Stimulated activated memory B cell treated with anti-CD40 and anti-IgM and Interleukin-4, amounts not matched to agents 10 μg/mL and 1 μg/mL and 100 μg/mL, for 72 hours (primary cell): ENCODE measurements around the gene RHBDD3.
"Not testable (repeated sequence)": the region's sequence is repeated elsewhere in the genome, so short reads cannot be mapped to it uniquely, and the experiment has no call there.

Experiments used
- ATAC-seq: fragments of 150-1000 bp; cut with Tn5 transposase; 2 replicates; pipeline ENCODE4 v1.10.0; 2021
- H3K27ac Mint-ChIP-seq: one replicate; pipeline ENCODE4 v1.8.0; 2022; ENCODE audit warnings: mild to moderate bottlenecking, mixed read lengths
- H3K27me3 Mint-ChIP-seq: one replicate; pipeline ENCODE4 v1.8.0; 2022; ENCODE audit warnings: mixed read lengths
- H3K36me3 Mint-ChIP-seq: one replicate; pipeline ENCODE4 v1.8.0; 2022; ENCODE audit warnings: mixed read lengths
- H3K4me1 Mint-ChIP-seq: one replicate; pipeline ENCODE4 v1.8.0; 2022; ENCODE audit warnings: mixed read lengths
- H3K4me3 Mint-ChIP-seq: one replicate; pipeline ENCODE4 v1.8.0; 2022; ENCODE audit warnings: mild to moderate bottlenecking, moderate library complexity, mixed read lengths
- H3K9me3 Mint-ChIP-seq: one replicate; pipeline ENCODE4 v1.8.0; 2022; ENCODE audit warnings: mixed read lengths

The RHBDD3 gene

GRCh38 chr22:29251981-29252911 is 15.5 kb downstream of the RHBDD3 start:
- Mint-ChIP-seq H3K27me3 (peaks cover 24% of the 10 kb centered on the region), H3K27ac (no peak overlapping the region), H3K4me1 (no peaks in the 10 kb centered on the region), H3K4me3 (no peak overlapping the region), H3K36me3 (no peaks in the 10 kb centered on the region), H3K9me3 (no peaks in the 10 kb centered on the region)
- ATAC-seq, result no peak

DNA sequence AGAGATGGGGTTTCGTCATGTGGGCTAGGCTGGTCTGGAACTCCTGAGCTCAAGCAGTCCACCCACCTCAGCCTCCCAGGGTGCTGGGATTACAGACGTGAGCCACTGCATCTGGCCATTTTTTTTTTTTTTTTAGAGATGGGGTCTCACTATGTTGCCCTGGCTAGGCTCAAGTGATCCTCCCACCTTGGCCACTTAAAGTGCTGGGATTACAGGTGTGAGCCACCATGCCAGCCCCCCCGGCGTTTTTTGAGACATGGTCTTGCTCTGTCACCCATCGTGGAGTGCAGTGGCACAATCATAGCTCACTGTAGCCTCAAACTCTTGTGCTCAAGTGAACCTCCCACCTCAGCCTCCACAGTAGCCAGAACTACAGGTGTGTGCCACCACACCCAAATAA is 16.5 kb downstream of the RHBDD3 start:
- Mint-ChIP-seq H3K27me3 (peaks cover 24% of the 10 kb centered on the region), H3K36me3 (no peaks in the 10 kb centered on the region), H3K4me3 (no peak overlapping the region), H3K9me3 (no peaks in the 10 kb centered on the region), H3K4me1 (no peaks in the 10 kb centered on the region), H3K27ac (no peak overlapping the region)
- ATAC-seq, result no peak

GRCh38 chr22:29247891-29248290 is 19.9 kb downstream of the RHBDD3 start:
- not testable (repeated sequence) for ATAC-seq, H3K27ac Mint-ChIP-seq, H3K4me1 Mint-ChIP-seq, H3K36me3 Mint-ChIP-seq, H3K9me3 Mint-ChIP-seq, H3K4me3 Mint-ChIP-seq
- H3K27me3 Mint-ChIP-seq, result peaks cover 31% of the 10 kb centered on the region

GRCh38 chr22:29245626-29246385 is 22.0 kb downstream of the RHBDD3 start:
- H3K9me3 Mint-ChIP-seq, result peaks cover 12% of the 10 kb centered on the region
- peaks cover 6% of the 10 kb centered on the region for H3K36me3 Mint-ChIP-seq
- H3K27me3 Mint-ChIP-seq, result peaks cover 47% of the 10 kb centered on the region
- no peak overlapping the region for H3K27ac Mint-ChIP-seq
- peak; percentile 82 for ATAC-seq
- H3K4me3 Mint-ChIP-seq, result no peak overlapping the region
- H3K4me1 Mint-ChIP-seq, result peaks cover 6% of the 10 kb centered on the region

DNA sequence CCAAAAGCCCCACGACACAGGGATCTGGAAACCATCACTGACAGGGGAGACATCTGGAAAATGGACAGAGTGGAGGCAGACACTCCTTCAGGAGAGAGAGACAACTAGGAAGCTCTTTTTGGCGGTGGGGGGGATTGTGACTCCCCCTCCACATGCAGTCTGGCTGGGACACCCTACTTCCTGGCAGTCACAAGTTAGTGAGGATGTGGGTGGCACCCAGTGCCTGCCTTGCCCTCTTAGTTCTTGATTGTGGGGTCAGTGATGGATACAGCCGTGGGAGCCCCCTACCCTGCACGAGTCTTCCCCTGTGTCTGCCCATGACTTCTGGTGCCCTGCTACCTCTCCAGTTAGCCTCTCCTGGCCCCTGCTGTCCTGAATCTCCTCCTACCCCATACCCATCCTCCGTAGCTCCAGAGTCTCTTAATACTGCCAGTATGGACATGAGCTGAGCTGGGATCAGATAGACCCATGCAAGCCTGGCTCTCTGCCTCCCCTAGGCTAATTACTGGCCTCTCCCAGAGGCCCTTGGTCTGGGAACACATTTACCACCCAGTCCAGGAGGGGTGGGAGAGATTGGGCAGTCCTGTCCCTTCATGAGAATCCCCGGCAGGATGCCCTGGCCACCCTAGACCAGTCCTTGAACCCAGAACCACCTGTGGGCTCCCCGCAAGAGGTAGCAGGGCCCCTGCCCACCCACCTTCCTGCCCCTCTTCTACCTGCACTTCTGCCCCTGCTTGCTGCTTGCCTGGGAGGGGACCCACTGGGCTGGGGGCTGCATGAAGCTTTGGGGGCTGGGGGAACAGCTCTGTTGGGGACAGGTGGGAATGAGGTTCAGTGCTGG is 22.8 kb downstream of the RHBDD3 start:
- peaks cover 47% of the 10 kb centered on the region for H3K27me3 Mint-ChIP-seq
- no peak overlapping the region for H3K27ac Mint-ChIP-seq
- peaks cover 6% of the 10 kb centered on the region for H3K36me3 Mint-ChIP-seq
- ATAC-seq, result no peak
- peaks cover 14% of the 10 kb centered on the region for H3K9me3 Mint-ChIP-seq
- H3K4me1 Mint-ChIP-seq, result peaks cover 6% of the 10 kb centered on the region
- no peak overlapping the region for H3K4me3 Mint-ChIP-seq

DNA sequence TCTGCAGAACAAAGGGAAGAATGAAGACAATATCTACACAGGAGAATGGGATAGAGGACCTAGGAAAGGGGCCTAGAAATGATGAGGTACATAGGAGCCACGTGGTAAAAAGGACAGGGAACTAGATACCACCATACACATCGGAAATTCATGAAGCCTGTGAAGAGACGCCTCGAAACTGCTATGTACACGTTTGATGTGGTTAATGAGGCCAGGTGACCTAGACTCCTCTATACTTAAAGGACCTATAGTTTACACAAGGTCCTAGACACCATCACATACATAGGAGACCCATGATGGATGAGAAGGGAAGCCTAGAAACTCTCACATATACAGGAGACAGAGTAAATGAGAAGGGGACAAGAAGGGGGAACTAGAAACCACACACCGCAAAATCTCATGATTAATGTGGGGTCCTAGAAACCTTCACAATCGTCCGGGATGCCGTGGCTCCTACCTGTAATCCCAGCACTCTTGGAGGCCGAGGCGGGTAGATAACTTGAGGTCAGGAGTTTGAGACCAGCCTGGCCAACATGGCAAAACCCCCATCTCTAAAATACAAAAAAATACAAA is 23.8 kb downstream of the RHBDD3 start:
- peaks cover 13% of the 10 kb centered on the region for H3K36me3 Mint-ChIP-seq
- no peak for ATAC-seq
- no peak overlapping the region for H3K27ac Mint-ChIP-seq
- H3K4me1 Mint-ChIP-seq, result peaks cover 6% of the 10 kb centered on the region
- H3K4me3 Mint-ChIP-seq, result no peak overlapping the region
- H3K27me3 Mint-ChIP-seq, result peaks cover 49% of the 10 kb centered on the region
- H3K9me3 Mint-ChIP-seq, result peaks cover 17% of the 10 kb centered on the region

DNA sequence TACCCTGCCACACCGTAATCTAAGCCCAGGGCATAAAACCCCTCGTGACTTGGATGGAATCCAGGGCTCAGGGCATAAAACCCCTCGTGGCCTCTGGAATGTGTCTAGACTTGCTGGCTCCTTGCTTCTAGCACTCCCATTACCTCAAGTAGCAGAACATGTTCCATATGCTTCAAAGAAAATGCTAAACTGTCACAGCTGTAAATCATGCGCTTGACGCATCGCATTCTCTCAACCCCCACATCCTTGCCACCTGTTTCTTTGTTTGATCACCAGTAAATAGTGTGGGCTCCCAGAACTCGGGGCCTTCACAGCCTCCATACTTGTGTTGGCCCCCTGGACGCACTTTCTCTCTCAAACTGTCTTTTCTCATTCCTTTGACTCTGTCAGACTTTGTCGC is 27.3 kb downstream of the RHBDD3 start:
- peaks cover 51% of the 10 kb centered on the region for H3K27me3 Mint-ChIP-seq
- peaks cover 21% of the 10 kb centered on the region for H3K9me3 Mint-ChIP-seq
- peaks cover 16% of the 10 kb centered on the region for H3K36me3 Mint-ChIP-seq
- not testable (repeated sequence) for H3K27ac Mint-ChIP-seq, H3K4me3 Mint-ChIP-seq, ATAC-seq, H3K4me1 Mint-ChIP-seq

DNA sequence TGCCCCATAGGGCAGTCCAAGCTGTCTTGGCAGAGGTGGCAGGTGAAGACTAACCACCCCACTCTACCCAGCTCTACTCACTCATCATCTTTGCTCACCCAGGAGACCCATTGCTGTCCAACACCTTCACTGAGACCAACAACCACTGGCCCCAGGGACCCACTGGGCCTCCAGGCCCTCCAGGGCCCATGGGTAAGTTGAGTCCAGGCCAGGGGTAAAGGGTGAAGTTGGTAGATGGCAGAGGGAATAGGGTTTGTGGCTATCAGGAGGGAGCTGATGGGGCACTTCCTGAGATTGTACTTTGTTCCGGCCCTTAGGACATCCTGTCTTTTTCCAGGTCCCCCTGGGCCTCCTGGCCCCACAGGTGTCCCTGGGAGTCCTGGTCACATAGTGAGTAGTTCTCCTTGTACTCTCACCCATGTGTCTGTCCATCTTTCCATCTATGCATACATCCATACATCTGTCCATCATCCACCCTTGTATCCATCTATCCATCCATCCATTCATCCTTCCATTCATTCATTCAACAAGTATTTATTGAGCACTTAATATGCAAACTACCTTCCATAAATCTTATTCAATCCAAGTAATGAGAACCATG is 34.4 kb downstream of the RHBDD3 start:
- H3K27ac Mint-ChIP-seq, result no peak overlapping the region
- ATAC-seq, result peak; percentile 13
- H3K36me3 Mint-ChIP-seq, result peaks cover 6% of the 10 kb centered on the region
- peaks cover 7% of the 10 kb centered on the region for H3K9me3 Mint-ChIP-seq
- H3K4me1 Mint-ChIP-seq, result no peaks in the 10 kb centered on the region
- H3K4me3 Mint-ChIP-seq, result no peak overlapping the region
- H3K27me3 Mint-ChIP-seq, result peaks cover 48% of the 10 kb centered on the region

GRCh38 chr22:29231971-29232959 is 35.5 kb downstream of the RHBDD3 start:
- Mint-ChIP-seq H3K27ac (no peak overlapping the region), H3K9me3 (peaks cover 7% of the 10 kb centered on the region), H3K27me3 (peaks cover 48% of the 10 kb centered on the region), H3K4me3 (no peak overlapping the region), H3K36me3 (peaks cover 6% of the 10 kb centered on the region), H3K4me1 (no peaks in the 10 kb centered on the region)
- ATAC-seq, result peak; percentile 48

DNA sequence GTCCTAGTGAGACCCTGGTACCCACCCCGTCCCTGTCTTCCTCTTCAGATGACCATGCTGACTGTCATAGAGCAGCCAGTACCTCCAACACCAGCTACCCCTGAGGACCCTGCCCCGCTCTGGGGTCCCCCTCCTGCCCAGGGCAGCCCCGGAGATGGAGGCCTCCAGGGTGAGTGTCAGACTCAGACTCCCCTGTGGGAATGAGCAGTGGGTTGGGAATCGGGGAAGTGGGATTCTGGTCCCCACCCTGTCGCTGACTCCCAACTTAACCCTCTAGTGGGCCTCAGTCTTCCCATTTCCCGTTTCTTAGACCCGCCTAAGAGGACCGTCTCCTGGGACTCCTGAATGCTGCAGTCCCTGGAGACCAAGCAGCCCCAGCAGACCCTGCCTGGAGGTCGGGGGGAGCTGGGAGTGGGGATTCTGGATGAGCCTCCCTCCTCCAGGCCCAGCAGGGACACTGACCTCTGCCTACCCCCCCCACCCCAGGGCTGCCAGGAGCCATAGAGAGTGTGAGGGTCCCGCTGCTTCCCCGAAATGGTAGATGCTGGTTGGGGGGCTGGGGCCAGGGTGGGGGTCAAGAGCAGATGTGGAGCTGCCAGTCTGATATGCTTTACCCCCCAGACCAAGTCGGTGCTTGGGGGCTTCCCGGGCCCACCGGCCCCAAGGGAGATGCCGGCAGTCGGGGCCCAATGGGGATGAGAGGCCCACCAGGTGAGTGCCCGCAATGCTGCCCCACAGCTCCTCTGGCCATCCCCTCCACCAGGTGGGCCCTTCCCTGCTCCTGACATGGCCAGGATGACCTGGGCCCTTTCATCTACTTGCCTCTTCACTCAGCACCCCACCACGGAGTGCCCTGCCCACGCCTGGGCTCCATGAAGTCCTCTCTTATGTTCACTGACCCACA is 36.6 kb downstream of the RHBDD3 start:
- no peaks in the 10 kb centered on the region for H3K4me1 Mint-ChIP-seq
- peaks cover 7% of the 10 kb centered on the region for H3K9me3 Mint-ChIP-seq
- ATAC-seq, result no peak
- peaks cover 6% of the 10 kb centered on the region for H3K36me3 Mint-ChIP-seq
- no peak overlapping the region for H3K27ac Mint-ChIP-seq
- H3K4me3 Mint-ChIP-seq, result no peak overlapping the region
- H3K27me3 Mint-ChIP-seq, result peaks cover 57% of the 10 kb centered on the region

GRCh38 chr22:29226351-29226981 is 41.3 kb downstream of the RHBDD3 start:
- H3K27ac Mint-ChIP-seq, result no peak overlapping the region
- ATAC-seq, result no peak
- peaks cover 57% of the 10 kb centered on the region for H3K27me3 Mint-ChIP-seq
- no peaks in the 10 kb centered on the region for H3K4me1 Mint-ChIP-seq
- H3K9me3 Mint-ChIP-seq, result no peaks in the 10 kb centered on the region
- H3K4me3 Mint-ChIP-seq, result no peak overlapping the region
- no peaks in the 10 kb centered on the region for H3K36me3 Mint-ChIP-seq

- no peak overlapping the region for H3K27ac Mint-ChIP-seq
- H3K9me3 Mint-ChIP-seq, result no peaks in the 10 kb centered on the region
- H3K4me3 Mint-ChIP-seq, result no peak overlapping the region
- H3K36me3 Mint-ChIP-seq, result no peaks in the 10 kb centered on the region
- peak; percentile 22 for ATAC-seq
- H3K4me1 Mint-ChIP-seq, result no peaks in the 10 kb centered on the region
- H3K27me3 Mint-ChIP-seq, result peaks cover 57% of the 10 kb centered on the region
Observed at GRCh38 chr22:29225422-29226090, 42.2 kb downstream of the RHBDD3 start.
